K562 (cell line): ENCODE results near the gene GZMM. TPM values are rescaled to one million over a fixed set of nuclear protein-coding genes. Genes with fewer than 3 reads are reported as not detected.

Experiments
- ATAC-seq: fragments of 200-7000 bp; cut with Tn5 transposase; 3 replicates; pipeline ENCODE4 v1.9.1; 2020; ENCODE audit warnings: moderate library complexity
- BruUV-seq: library from RNA; stranded (reverse); fragments of 400-500 nt; replicated peaks from 2 replicates; lab custom pipeline; 2021; lab: Mats Ljungman, UMichigan
- CTCF ChIA-PET: fragments of 300-600 bp; formaldehyde crosslinking; extraction: SDS; loops from one replicate; lab custom pipeline; 2021; ENCODE audit warnings: low intra/inter-chr PET ratio; lab: Yijun Ruan, JAX
- POLR2A ChIA-PET: fragments of 300-600, 350-650 bp; sonication (Branson Sonifier 250); formaldehyde crosslinking; extraction: SDS; loops from one replicate; lab custom pipeline; 2021; ENCODE audit warnings: antibody characterized with exemption, inconsistent platforms; lab: Yijun Ruan, JAX
- DNase-seq, 4 experiments: peaks; one replicate each; pipeline versions ENCODE4 v3.0.0 to v3.0.0-alpha.2; 2011 to 2018; ENCODE audit warnings: low spot score in 3 of 4, mixed read lengths in 3 of 4; ENCODE audit errors: extremely low read depth in 1 of 4
- FAIRE-seq: peaks from 2 replicates; lab custom pipeline; 2011; peaks lifted over from hg19 to GRCh38; lab: Jason Lieb, UNC
- H2AFZ ChIP-seq: 2 replicates; pipeline ENCODE4 v1.6.0; 2011; ENCODE audit warnings: low read depth, low read length, control low read depth, inconsistent platforms
- H3K27ac ChIP-seq: fragments of 200-600 bp; 3 replicates; pipeline ENCODE4 v1.8.0; 2011; ENCODE audit warnings: low read depth, mild to moderate bottlenecking, control low read depth, inconsistent platforms, low read length, moderate library complexity, mixed read lengths; ENCODE audit errors: extremely low read depth
- H3K27me3 ChIP-seq, 2 experiments: fragments of 300-600 bp in 1 of 2; 2 replicates in 1 of 2; 3 replicates in 1 of 2; pipeline versions ENCODE4 v1.6.0 to v1.8.0; 2011; ENCODE audit warnings: inconsistent platforms in 2 of 2, low read length in 2 of 2, mild to moderate bottlenecking in 1 of 2, mixed read lengths in 1 of 2, moderate library complexity in 1 of 2; ENCODE audit not compliant: control insufficient read depth in 2 of 2, insufficient read depth in 2 of 2
- H3K36me3 ChIP-seq: fragments of 300-600 bp; 3 replicates; pipeline ENCODE4 v1.8.0; 2011; ENCODE audit warnings: mild to moderate bottlenecking, low read length, inconsistent platforms; ENCODE audit not compliant: control insufficient read depth, insufficient read depth
- H3K4me1 ChIP-seq, 2 experiments: fragments of 200-600 bp in 1 of 2; replicated peaks in 1 of 2; 2 replicates in 1 of 2; 3 replicates in 1 of 2; pipeline versions ENCODE4 v1.5.1 to v1.8.0; 2011; ENCODE audit warnings: inconsistent platforms in 2 of 2, low read length in 2 of 2, mild to moderate bottlenecking in 1 of 2, mixed read lengths in 1 of 2, moderate library complexity in 1 of 2; ENCODE audit not compliant: control insufficient read depth in 2 of 2, insufficient read depth in 2 of 2
- H3K4me2 ChIP-seq: 2 replicates; pipeline ENCODE4 v1.6.1; 2011; ENCODE audit warnings: low read length, control low read depth, inconsistent platforms, mixed read lengths; ENCODE audit not compliant: insufficient read depth
- H3K4me3 ChIP-seq: fragments of 200-600 bp; sonication (generic), shearing (Covaris generic); 2 replicates; pipeline ENCODE4 v1.5.1; 2016; ENCODE audit warnings: control low read depth, inconsistent platforms
- H3K79me2 ChIP-seq: fragments of 200-600 bp; 3 replicates; pipeline ENCODE4 v1.8.0; 2011; ENCODE audit warnings: low read length, inconsistent platforms; ENCODE audit not compliant: control insufficient read depth, insufficient read depth
- H3K9ac ChIP-seq, 2 experiments: 2 replicates each; pipeline versions ENCODE4 v1.6.0 to v1.6.1; 2011; ENCODE audit warnings: low read depth in 2 of 2, low read length in 2 of 2, control low read depth in 1 of 2, inconsistent platforms in 1 of 2, mild to moderate bottlenecking in 1 of 2, mixed read lengths in 1 of 2; ENCODE audit not compliant: insufficient read depth in 1 of 2
- H3K9me1 ChIP-seq: one replicate; pipeline ENCODE4 v1.6.0; 2011; ENCODE audit warnings: inconsistent platforms, mild to moderate bottlenecking, low read length, moderate library complexity; ENCODE audit not compliant: control insufficient read depth, insufficient read depth
- H3K9me3 ChIP-seq: replicated peaks from 2 replicates; pipeline ENCODE4 v1.5.1; 2011; ENCODE audit warnings: low read depth, low read length, inconsistent platforms; ENCODE audit not compliant: control insufficient read depth, insufficient read depth
- H4K20me1 ChIP-seq: replicated peaks from 2 replicates; pipeline ENCODE4 v1.6.1; 2011; ENCODE audit warnings: low read length, inconsistent platforms, mixed read lengths; ENCODE audit not compliant: control insufficient read depth, insufficient read depth
- PYGO2 ChIP-seq: fragments of 450-650 bp; IDR thresholded peaks from 2 replicates; pipeline ENCODE4 v1.6.1; 2016; ENCODE audit warnings: mild to moderate bottlenecking, missing genetic modification characterization, moderate library complexity, missing compliant biosample characterization
- RBFOX2 ChIP-seq: fragments of 200-400 bp; formaldehyde crosslinking; IDR thresholded peaks from 2 replicates; pipeline ENCODE4 v1.6.1; 2017; ENCODE audit warnings: low read depth, mild to moderate bottlenecking, low read length, moderate library complexity
- ZNF3 ChIP-seq: fragments of 250-450 bp; sonication (Bioruptor Pico); IDR thresholded peaks from 2 replicates; pipeline ENCODE4 v1.5.0; 2021; ENCODE audit warnings: mild to moderate bottlenecking, moderate library complexity
- WGBS: fragments of 100-300 bp; shearing (Covaris generic); methylation state at CpG from one replicate; pipeline ENCODE4 v1.1.6; 2016; ENCODE audit warnings: low coverage, mixed read lengths; ENCODE audit not compliant: insufficient coverage; ENCODE audit errors: missing lambda C conversion rate; 5-methylcytosine and 5-hydroxymethylcytosine counted together
- in situ Hi-C: fragments of 300-500 bp; cut with MboI; formaldehyde crosslinking; loops from 4 replicates; pipeline ENCODE4 v1.15.0; 2018; ENCODE audit warnings: inconsistent platforms, mixed read lengths
- intact Hi-C: fragments of 100-400 bp; cut with micrococcal nuclease; formaldehyde crosslinking; loops from 2 replicates; pipeline ENCODE4 v1.14.2; 2022
- polyA plus RNA-seq, 8 experiments: library from polyadenylated mRNA; depleted of rRNA in 4 of 8; stranded (reverse) in 5 of 8; unstranded in 3 of 8; fragments of >200 nt; fragmentation: Nextera tagmentation in 2 of 8; fragmentation: Illumina TruSeq in 1 of 8; extraction: Ambion mirVana in 2 of 8; extraction: Trizol in 1 of 8; gene quantifications; 2 replicates each; pipeline versions ENCODE4 v1.2.1 to v1.2.3, GENCODE V29; 2011 to 2014; ENCODE audit warnings: inconsistent platforms in 1 of 8, missing spikeins in 1 of 8
- total RNA-seq, 7 experiments: library from RNA; depleted of rRNA in 6 of 7; stranded (reverse); fragments of >200 nt in 6 of 7; fragmentation: Illumina TruSeq in 2 of 7; extraction: Trizol in 2 of 7; gene quantifications; 2 replicates each; pipeline versions ENCODE4 v1.2.1 to v1.2.3, GENCODE V29; 2011 to 2021; ENCODE audit warnings: low replicate concordance in 1 of 7
- TF ChIP-seq, protein P1 (sequence below): IDR thresholded peaks from 3 replicates; pipeline ENCODE4 v1.6.1; 2011; ENCODE audit warnings: borderline replicate concordance, mild to moderate bottlenecking; ENCODE audit not compliant: insufficient read length, insufficient read depth

The GZMM gene
- total and polyA plus RNA-seq, 9 of the 15 experiments (the other 6 are each of a cell fraction or from before 2014, with no cell fraction given), result 0.08 to 2.6 (median 0.70) TPM; not detected in 2

DNA sequence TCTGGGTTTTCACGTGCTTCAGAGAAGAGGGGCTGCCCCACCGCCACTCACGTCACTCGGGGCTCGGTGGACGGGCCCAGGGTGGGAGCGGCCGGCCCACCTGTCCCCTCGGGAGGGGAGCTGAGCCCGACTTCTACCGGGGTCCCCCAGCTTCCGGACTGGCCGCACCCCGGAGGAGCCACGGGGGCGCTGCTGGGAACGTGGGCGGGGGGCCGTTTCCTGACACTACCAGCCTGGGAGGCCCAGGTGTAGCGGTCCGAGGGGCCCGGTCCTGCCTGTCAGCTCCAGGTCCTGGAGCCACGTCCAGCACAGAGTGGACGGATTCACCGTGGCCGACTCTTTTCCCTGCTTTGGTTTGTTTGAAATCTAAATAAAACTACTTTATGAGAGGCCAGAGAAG, 2.2 kb upstream of the GZMM start:
- no peak for ATAC-seq
- no peak overlapping the region for H3K27ac ChIP-seq
- H3K9me3 ChIP-seq, result no peaks in the 10 kb centered on the region
- DNase-seq, result no peak
- H3K4me3 ChIP-seq, result no peak overlapping the region
- no peak for FAIRE-seq
- in situ Hi-C loops, result no loop called here
- TF ChIP-seq ZNF3 (CRISPR knock-in tag) (no peak), PYGO2 (tag) (no peak), RBFOX2 (peak; percentile 30; the same call in 1 of the 2 replicates)
- TF ChIP-seq, protein P1, sequence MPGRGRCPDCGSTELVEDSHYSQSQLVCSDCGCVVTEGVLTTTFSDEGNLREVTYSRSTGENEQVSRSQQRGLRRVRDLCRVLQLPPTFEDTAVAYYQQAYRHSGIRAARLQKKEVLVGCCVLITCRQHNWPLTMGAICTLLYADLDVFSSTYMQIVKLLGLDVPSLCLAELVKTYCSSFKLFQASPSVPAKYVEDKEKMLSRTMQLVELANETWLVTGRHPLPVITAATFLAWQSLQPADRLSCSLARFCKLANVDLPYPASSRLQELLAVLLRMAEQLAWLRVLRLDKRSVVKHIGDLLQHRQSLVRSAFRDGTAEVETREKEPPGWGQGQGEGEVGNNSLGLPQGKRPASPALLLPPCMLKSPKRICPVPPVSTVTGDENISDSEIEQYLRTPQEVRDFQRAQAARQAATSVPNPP, result no peak
- TF ChIP-seq, all 486 proteins: peak for 1
- ChIA-PET CTCF (no interaction called here), POLR2A (interaction anchor here (0.6 to 1.5 kb wide), 6 partner anchors 9 to 33 kb away, joined by 3 to 12 read pairs (median 4); partner anchors contain the start of gene CDC34)
- Histone ChIP-seq H4K20me1 (no peaks in the 10 kb centered on the region; the same call in 1 of the 2 replicates), H3K4me1 (peaks cover 8 to 46% of the 10 kb centered on the region in 2 experiments), H3K9ac (no peak overlapping the region), H3K36me3 (peaks cover 49% of the 10 kb centered on the region; the same call in 2 of the 3 replicates), H3K79me2 (no peaks in the 10 kb centered on the region; the same call in 2 of the 3 replicates), H3K9me1 (no peaks in the 10 kb centered on the region), H3K4me2 (no peak overlapping the region), H2AFZ (no peak overlapping the region), H3K27me3 (no peaks in the 10 kb centered on the region)
- intact Hi-C loops, result no loop called here
- WGBS, result 92% methylated on average over 15 of the region's 26 CpGs
- BruUV-seq, result TSS peak; percentile 59
